HepG2 (cell line): ENCODE measurements around the gene FAM174C. TPM values are rescaled to one million over a fixed set of nuclear protein-coding genes. Genes with fewer than 3 reads are reported as not detected.
A peak's percentile ranks its signal among the peaks of the same experiment; 100 is the strongest.
"Not testable (repeated sequence)": the region's sequence is repeated elsewhere in the genome, so short reads cannot be mapped to it uniquely, and the experiment has no call there.

Experiments
- ATAC-seq: fragments of 200-7000 bp; cut with Tn5 transposase; 3 replicates; pipeline ENCODE4 v1.9.1; 2020; ENCODE audit warnings: mild to moderate bottlenecking, moderate library complexity
- BruUV-seq: library from RNA; stranded (reverse); fragments of 400-500 nt; replicated peaks from 2 replicates; lab custom pipeline; 2021; lab: Mats Ljungman, UMichigan
- CTCF ChIA-PET: fragments of 300-600 bp; formaldehyde crosslinking; extraction: SDS; loops from one replicate; lab custom pipeline; 2021; ENCODE audit warnings: low total read pairs, inconsistent platforms, low intra/inter-chr PET ratio; lab: Yijun Ruan, JAX
- POLR2A ChIA-PET: fragments of 350-600 bp; sonication (Branson Sonifier 250); formaldehyde crosslinking; loops from one replicate; lab custom pipeline; 2020; ENCODE audit warnings: antibody characterized with exemption, inconsistent platforms; lab: Yijun Ruan, JAX
- DNase-seq: peaks from one replicate; pipeline ENCODE4 v3.0.0-alpha.2; 2015; ENCODE audit warnings: low spot score
- FAIRE-seq: peaks from 3 replicates; lab custom pipeline; 2011; peaks lifted over from hg19 to GRCh38; lab: Jason Lieb, UNC
- H2AFZ ChIP-seq: one replicate; pipeline ENCODE4 v1.6.1; 2011; ENCODE audit warnings: low read length, inconsistent platforms
- H3K27ac ChIP-seq: fragments of 300-600 bp; 3 replicates; pipeline ENCODE4 v1.8.0; 2011; ENCODE audit warnings: mixed run types, mild to moderate bottlenecking, mixed read lengths, low read length, inconsistent platforms; ENCODE audit not compliant: insufficient read depth; ENCODE audit errors: extremely low read length
- H3K27me3 ChIP-seq, 2 experiments: fragments of 200-600 bp in 1 of 2; 2 replicates in 1 of 2; 3 replicates in 1 of 2; pipeline versions ENCODE4 v1.6.0 to v1.8.0; 2011; ENCODE audit warnings: low read length in 2 of 2, mild to moderate bottlenecking in 2 of 2, moderate library complexity in 2 of 2, inconsistent platforms in 1 of 2; ENCODE audit not compliant: insufficient read depth in 2 of 2, control insufficient read depth in 1 of 2
- H3K36me3 ChIP-seq, 2 experiments: fragments of 200-600 bp in 1 of 2; replicated peaks in 1 of 2; 2 replicates in 1 of 2; 3 replicates in 1 of 2; pipeline versions ENCODE4 v1.5.1 to v1.8.0; 2011; ENCODE audit warnings: low read length in 2 of 2, inconsistent platforms in 1 of 2; ENCODE audit not compliant: insufficient read depth in 2 of 2, control insufficient read depth in 1 of 2
- H3K4me1 ChIP-seq: 2 replicates; pipeline ENCODE4 v1.5.1; 2012; ENCODE audit warnings: low read length, inconsistent platforms; ENCODE audit not compliant: insufficient read depth
- H3K4me2 ChIP-seq: 2 replicates; pipeline ENCODE4 v1.6.0; 2011; ENCODE audit warnings: low read depth, low read length, inconsistent platforms
- H3K4me3 ChIP-seq, 3 experiments: fragments of 200-600 bp in 1 of 3; sonication (generic), shearing (Covaris generic) in 1 of 3; replicated peaks in 1 of 3; 2 replicates each; pipeline ENCODE4 v1.5.1; 2011 to 2016; ENCODE audit warnings: low read length in 3 of 3, inconsistent platforms in 2 of 3, low read depth in 2 of 3, mild to moderate bottlenecking in 2 of 3, control low read depth in 1 of 3, mixed read lengths in 1 of 3; ENCODE audit not compliant: insufficient read depth in 1 of 3
- H3K79me2 ChIP-seq: one replicate; pipeline ENCODE4 v1.6.1; 2011; ENCODE audit warnings: low read length, inconsistent platforms; ENCODE audit not compliant: insufficient read depth
- H3K9ac ChIP-seq: 2 replicates; pipeline ENCODE4 v1.6.0; 2011; ENCODE audit warnings: mild to moderate bottlenecking, low read depth, low read length, inconsistent platforms; ENCODE audit not compliant: insufficient read depth
- H3K9me3 ChIP-seq: 2 replicates; pipeline ENCODE4 v1.5.1; 2012; ENCODE audit warnings: mild to moderate bottlenecking, low read length
- H4K20me1 ChIP-seq: 2 replicates; pipeline ENCODE4 v1.6.0; 2011; ENCODE audit warnings: inconsistent platforms, mild to moderate bottlenecking, low read length, moderate library complexity; ENCODE audit not compliant: insufficient read depth
- AHR ChIP-seq: IDR thresholded peaks from 2 replicates; pipeline ENCODE4 v1.6.1; 2018; ENCODE audit warnings: missing genetic modification reagents, missing compliant biosample characterization
- ZNF280D ChIP-seq: sonication (generic); formaldehyde crosslinking; IDR thresholded peaks from 2 replicates; pipeline ENCODE4 v1.5.1; 2020; ENCODE audit warnings: mild to moderate bottlenecking, missing genetic modification reagents
- WGBS: methylation state at CpG from one replicate; pipeline ENCODE4 v1.1.6; 2017; ENCODE audit warnings: low lambda C conversion rate; 5-methylcytosine and 5-hydroxymethylcytosine counted together
- in situ Hi-C: cut with HindIII; loops from 2 replicates; pipeline ENCODE4 v1.10.0; 2017; ENCODE audit warnings: low pct_unique_long_range_greater_than_20kb; ENCODE audit not compliant: extremely low pct_ligation_motif_present
- intact Hi-C: fragments of 100-400 bp; cut with micrococcal nuclease; formaldehyde crosslinking; loops from one replicate; pipeline ENCODE4 v1.10.0; 2022; ENCODE audit not compliant: unreplicated experiment
- polyA plus RNA-seq, 8 experiments: library from polyadenylated mRNA; depleted of rRNA in 3 of 8; stranded (reverse) in 7 of 8; unstranded in 1 of 8; fragments of >200 nt; fragmentation: Illumina TruSeq in 4 of 8; extraction: Trizol in 4 of 8; gene quantifications; 2 replicates each; pipeline versions ENCODE4 v1.2.1 to v1.2.3, GENCODE V29; 2011 to 2016; ENCODE audit warnings: low read depth in 4 of 8, missing spikeins in 1 of 8, mixed read lengths in 1 of 8; ENCODE audit not compliant: insufficient read depth in 1 of 8
- total RNA-seq, 5 experiments: library from RNA; depleted of rRNA; stranded (reverse); fragments of >200 nt; fragmentation: Illumina TruSeq; extraction: Trizol; gene quantifications; 2 replicates each; pipeline ENCODE4 v1.2.3, GENCODE V29; 2016; ENCODE audit warnings: low read depth in 1 of 5

The FAM174C gene
- total and polyA plus RNA-seq, 2 of the 13 experiments (the other 11 are each of a cell fraction or from before 2014, with no cell fraction given), result 19.5 to 31.3 TPM

GRCh38 chr19:1304197-1304924, 29.0 kb downstream of the FAM174C start (continued):
- TF ChIP-seq ZNF280D (CRISPR knock-in tag), result peak; percentile 26; the same call in 1 of the 2 replicates
- TF ChIP-seq AHR, result 0 out of 2 replicates have a peak, but pooled peaks have one; percentile 27

DNA sequence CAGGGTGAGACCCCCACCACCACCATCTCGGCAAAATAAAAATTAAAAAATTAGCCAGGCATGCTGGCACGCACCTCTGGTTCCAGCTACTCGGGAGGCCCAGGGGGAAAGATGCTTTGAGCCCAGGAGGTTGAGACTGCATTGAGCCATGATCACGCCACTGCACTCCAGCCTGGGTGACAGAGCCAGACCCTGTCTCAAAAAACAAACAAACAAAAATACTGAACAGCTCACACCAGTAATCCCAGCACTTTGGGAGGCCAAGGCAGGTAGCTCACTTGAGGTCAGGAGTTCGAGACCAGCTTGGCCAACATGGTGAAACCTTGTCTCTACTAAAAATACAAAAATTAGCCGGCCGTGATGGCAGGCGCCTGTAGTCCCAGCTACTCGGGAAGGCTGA, 30.0 kb downstream of the FAM174C start:
- H3K9ac ChIP-seq, in situ Hi-C loops, H2AFZ ChIP-seq, intact Hi-C loops, H3K9me3 ChIP-seq, BruUV-seq, H3K79me2 ChIP-seq, CTCF ChIA-PET, H3K27me3 ChIP-seq, FAIRE-seq, H4K20me1 ChIP-seq, DNase-seq, H3K36me3 ChIP-seq, H3K27ac ChIP-seq, ATAC-seq: not testable (repeated sequence)
- Histone ChIP-seq H3K4me2 (peak overlapping the region; percentile 93; the same call in 1 of the 2 replicates), H3K4me3 (peak overlapping the region in 1 of 3 experiments; percentile 74; a peak in 1 of 6 replicates), H3K4me1 (peaks cover 38% of the 10 kb centered on the region)
- 66% methylated on average over 9 of the region's 9 CpGs for WGBS
- POLR2A ChIA-PET, result interaction anchor here (1.2 kb wide), 1 partner anchor 22 kb away, joined by 3 read pairs; no protein-coding TSS in a partner anchor
